ENCODE data around the gene SGCA.
A peak's percentile ranks its signal among the peaks of the same experiment; 100 is the strongest.

DNA sequence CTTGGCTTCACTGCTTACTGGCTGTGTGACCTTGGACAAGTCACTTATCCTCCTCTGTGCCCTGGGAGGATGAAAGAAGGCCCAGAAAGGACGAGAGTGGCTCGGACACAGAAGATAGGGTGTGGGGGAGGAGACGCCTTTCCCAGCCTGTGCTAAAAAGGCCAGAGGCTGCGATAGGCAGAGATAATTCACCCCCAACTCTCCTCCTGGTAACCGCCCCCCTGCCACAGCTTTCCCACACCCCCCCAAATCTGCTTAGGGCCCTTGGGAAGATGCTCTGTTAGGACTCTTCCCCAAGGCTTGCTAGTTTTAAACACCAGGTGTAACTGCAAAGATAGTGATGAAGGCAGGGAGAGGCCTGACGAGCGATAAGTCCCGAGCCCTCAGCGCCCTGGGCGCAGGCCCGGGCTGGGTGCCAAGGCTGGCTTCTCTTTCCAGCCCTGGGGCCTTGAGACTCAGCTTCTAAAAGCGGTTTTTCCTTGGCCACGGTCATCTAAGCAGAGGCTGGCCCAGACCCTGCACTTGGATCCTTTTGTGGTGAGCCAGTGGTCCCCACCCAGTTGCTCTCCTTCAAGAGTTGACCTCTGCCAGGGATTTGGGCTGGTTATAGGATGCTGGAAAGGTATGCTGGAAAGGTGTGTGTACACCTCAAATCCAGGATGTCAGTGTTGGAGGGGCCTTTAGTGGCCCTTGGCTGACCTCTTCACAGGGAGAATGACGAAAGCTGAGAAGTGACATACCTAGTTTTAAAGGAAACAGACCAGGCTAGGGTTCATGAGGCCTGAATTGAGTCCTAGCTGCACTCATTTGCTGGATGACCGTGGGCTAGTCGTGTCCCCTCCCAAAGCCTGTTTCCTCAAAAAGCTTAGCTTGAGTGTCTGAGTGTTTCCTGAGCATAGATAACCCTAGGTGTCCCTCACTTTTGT is 11.9 kb upstream of the SGCA start:
- TF ChIP-seq POLR2AphosphoS5 (IDR thresholded peaks at IDR 0.05): peak in 1 of 2 donors; percentile 45
- no peak for TF ChIP-seq POLR2A (IDR thresholded peaks at IDR 0.05; ENCODE audit: low read depth)
- TF ChIP-seq, protein P1, sequence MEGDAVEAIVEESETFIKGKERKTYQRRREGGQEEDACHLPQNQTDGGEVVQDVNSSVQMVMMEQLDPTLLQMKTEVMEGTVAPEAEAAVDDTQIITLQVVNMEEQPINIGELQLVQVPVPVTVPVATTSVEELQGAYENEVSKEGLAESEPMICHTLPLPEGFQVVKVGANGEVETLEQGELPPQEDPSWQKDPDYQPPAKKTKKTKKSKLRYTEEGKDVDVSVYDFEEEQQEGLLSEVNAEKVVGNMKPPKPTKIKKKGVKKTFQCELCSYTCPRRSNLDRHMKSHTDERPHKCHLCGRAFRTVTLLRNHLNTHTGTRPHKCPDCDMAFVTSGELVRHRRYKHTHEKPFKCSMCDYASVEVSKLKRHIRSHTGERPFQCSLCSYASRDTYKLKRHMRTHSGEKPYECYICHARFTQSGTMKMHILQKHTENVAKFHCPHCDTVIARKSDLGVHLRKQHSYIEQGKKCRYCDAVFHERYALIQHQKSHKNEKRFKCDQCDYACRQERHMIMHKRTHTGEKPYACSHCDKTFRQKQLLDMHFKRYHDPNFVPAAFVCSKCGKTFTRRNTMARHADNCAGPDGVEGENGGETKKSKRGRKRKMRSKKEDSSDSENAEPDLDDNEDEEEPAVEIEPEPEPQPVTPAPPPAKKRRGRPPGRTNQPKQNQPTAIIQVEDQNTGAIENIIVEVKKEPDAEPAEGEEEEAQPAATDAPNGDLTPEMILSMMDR (IDR thresholded peaks at IDR 0.05): no peak

All from esophagus muscularis mucosa (tissue), 3 donors.